ENCODE data around the gene PIEZO1. TPM values are rescaled to one million over a fixed set of nuclear protein-coding genes. Genes with fewer than 3 reads are reported as not detected.

The PIEZO1 gene
- total and polyA plus RNA-seq, 9 of the 15 experiments (the other 6 are each of a cell fraction or from before 2014, with no cell fraction given), result 3.6 to 432 (median 131) TPM

GRCh38 chr16:88803264-88803987 lies 18.4 kb upstream of the PIEZO1 start, which contains the start of gene CDT1 (continued):
- TF ChIP-seq MGA (IDR thresholded peaks at IDR 0.05), result 0 out of 2 replicates have a peak, but pooled peaks have one; percentile 43
- TF ChIP-seq NFRKB (IDR thresholded peaks at IDR 0.05; ENCODE audit: low read depth), result peak; percentile 25; the same call in 1 of the 2 replicates
- TF ChIP-seq ZNF197 (CRISPR knock-in tag; IDR thresholded peaks at IDR 0.05; ENCODE audit: low read depth), result no peak
- TF ChIP-seq ZBTB34 (CRISPR knock-in tag; IDR thresholded peaks at IDR 0.05), result no peak
- no peak for TF ChIP-seq ZNF561 (CRISPR knock-in tag; conservative IDR thresholded peaks at IDR 0.05)
- TF ChIP-seq XRCC4 (IDR thresholded peaks at IDR 0.05; ENCODE audit: extremely low read depth, insufficient read depth, insufficient read length), result no peak
- no peak for TF ChIP-seq ADNP (tag; IDR thresholded peaks at IDR 0.05)
- TF ChIP-seq ATF7 (IDR thresholded peaks at IDR 0.05), result peak; percentile 98
- no peak for TF ChIP-seq HOXB6 (CRISPR knock-in tag; IDR thresholded peaks at IDR 0.05; ENCODE audit: borderline replicate concordance)
- no peak for TF ChIP-seq FOXP4 (CRISPR knock-in tag; IDR thresholded peaks at IDR 0.05; ENCODE audit: borderline replicate concordance)
- no peak for TF ChIP-seq GATA2 (CRISPR knock-in tag; IDR thresholded peaks at IDR 0.05)
- TF ChIP-seq TRIM24 (IDR thresholded peaks at IDR 0.05), result no peak
- TF ChIP-seq RBM25 (IDR thresholded peaks at IDR 0.05; ENCODE audit: low read depth, low read length, severe bottlenecking), result no peak
